ENCODE data around the gene HGFAC. TPM values are rescaled to one million over a fixed set of nuclear protein-coding genes. Genes with fewer than 3 reads are reported as not detected.

Gene HGFAC
- total and polyA plus RNA-seq, 2 of the 13 experiments (the other 11 are each of a cell fraction or from before 2014, with no cell fraction given) = 8.5 to 63.6 TPM

DNA sequence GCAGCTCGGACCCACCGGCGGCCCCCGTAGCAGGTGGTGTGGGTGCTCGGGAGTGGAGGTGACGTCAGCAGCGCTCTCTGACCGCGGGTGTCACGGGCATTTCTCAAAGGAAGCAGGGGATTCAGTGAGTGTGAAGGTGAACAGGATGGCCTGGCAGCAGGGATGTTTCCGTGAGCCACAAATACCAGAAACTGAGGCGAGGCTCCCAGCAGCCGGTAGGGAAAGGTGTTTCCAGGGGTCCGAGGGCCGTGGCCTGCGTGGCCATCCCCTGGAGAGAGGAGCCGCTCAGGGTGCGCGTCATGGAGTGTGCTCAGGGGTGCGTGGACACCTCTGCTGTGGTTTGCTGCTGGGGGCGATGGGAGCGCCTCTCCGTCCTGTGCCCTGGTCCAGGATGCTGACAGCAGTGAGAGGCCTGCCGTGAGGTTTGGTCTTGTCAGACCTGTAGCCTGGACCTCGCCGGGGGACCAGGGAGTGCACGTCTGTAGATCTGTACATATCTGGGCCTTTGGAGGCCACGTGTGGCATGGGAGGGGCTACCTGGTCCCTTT is 10.2 kb upstream of the HGFAC start:
- Histone ChIP-seq H3K36me3 (replicated peaks in 1 of 2; ENCODE audit: control insufficient read depth in 1 of 2, insufficient read depth in 2 of 2, low read length in 2 of 2) (peaks cover 3 to 20% of the 10 kb centered on the region in 2 experiments), H3K27ac (ENCODE audit: extremely low read length, insufficient read depth, low read length) (no peak overlapping the region), H2AFZ (ENCODE audit: low read length) (no peak overlapping the region), H3K79me2 (ENCODE audit: insufficient read depth, low read length) (no peaks in the 10 kb centered on the region), H3K9me3 (ENCODE audit: low read length) (no peaks in the 10 kb centered on the region), H3K27me3 (ENCODE audit: control insufficient read depth in 1 of 2, insufficient read depth in 2 of 2, low read length in 2 of 2) (no peaks in the 10 kb centered on the region), H3K4me2 (ENCODE audit: low read depth, low read length) (no peak overlapping the region), H4K20me1 (ENCODE audit: insufficient read depth, low read length) (no peaks in the 10 kb centered on the region), H3K4me3 (replicated peaks in 1 of 3; ENCODE audit: insufficient read depth in 1 of 3, low read depth in 2 of 3, low read length in 3 of 3) (no peak overlapping the region), H3K4me1 (ENCODE audit: insufficient read depth, low read length) (peaks cover 1% of the 10 kb centered on the region; the same call in 1 of the 2 replicates), H3K9ac (ENCODE audit: insufficient read depth, low read depth, low read length) (no peak overlapping the region)
- no peak for TF ChIP-seq DNMT1 (CRISPR knock-in tag; IDR thresholded peaks at IDR 0.05)
- no peak for TF ChIP-seq ATM (IDR thresholded peaks at IDR 0.05; ENCODE audit: borderline replicate concordance)
- TF ChIP-seq ZNF614 (CRISPR knock-in tag; IDR thresholded peaks at IDR 0.05; ENCODE audit: borderline replicate concordance) = no peak
- TF ChIP-seq SP1 (IDR thresholded peaks at IDR 0.05) = no peak
- TF ChIP-seq SP1 (CRISPR knock-in tag; IDR thresholded peaks at IDR 0.05) = no peak
- TF ChIP-seq, protein P1, sequence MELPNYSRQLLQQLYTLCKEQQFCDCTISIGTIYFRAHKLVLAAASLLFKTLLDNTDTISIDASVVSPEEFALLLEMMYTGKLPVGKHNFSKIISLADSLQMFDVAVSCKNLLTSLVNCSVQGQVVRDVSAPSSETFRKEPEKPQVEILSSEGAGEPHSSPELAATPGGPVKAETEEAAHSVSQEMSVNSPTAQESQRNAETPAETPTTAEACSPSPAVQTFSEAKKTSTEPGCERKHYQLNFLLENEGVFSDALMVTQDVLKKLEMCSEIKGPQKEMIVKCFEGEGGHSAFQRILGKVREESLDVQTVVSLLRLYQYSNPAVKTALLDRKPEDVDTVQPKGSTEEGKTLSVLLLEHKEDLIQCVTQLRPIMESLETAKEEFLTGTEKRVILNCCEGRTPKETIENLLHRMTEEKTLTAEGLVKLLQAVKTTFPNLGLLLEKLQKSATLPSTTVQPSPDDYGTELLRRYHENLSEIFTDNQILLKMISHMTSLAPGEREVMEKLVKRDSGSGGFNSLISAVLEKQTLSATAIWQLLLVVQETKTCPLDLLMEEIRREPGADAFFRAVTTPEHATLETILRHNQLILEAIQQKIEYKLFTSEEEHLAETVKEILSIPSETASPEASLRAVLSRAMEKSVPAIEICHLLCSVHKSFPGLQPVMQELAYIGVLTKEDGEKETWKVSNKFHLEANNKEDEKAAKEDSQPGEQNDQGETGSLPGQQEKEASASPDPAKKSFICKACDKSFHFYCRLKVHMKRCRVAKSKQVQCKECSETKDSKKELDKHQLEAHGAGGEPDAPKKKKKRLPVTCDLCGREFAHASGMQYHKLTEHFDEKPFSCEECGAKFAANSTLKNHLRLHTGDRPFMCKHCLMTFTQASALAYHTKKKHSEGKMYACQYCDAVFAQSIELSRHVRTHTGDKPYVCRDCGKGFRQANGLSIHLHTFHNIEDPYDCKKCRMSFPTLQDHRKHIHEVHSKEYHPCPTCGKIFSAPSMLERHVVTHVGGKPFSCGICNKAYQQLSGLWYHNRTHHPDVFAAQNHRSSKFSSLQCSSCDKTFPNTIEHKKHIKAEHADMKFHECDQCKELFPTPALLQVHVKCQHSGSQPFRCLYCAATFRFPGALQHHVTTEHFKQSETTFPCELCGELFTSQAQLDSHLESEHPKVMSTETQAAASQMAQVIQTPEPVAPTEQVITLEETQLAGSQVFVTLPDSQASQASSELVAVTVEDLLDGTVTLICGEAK (IDR thresholded peaks at IDR 0.05) = no peak
- TF ChIP-seq, protein P1 (CRISPR knock-in tag; IDR thresholded peaks at IDR 0.05) = no peak
- no peak for TF ChIP-seq DMAP1 (CRISPR knock-in tag; IDR thresholded peaks at IDR 0.05)
- TF ChIP-seq, protein P2, sequence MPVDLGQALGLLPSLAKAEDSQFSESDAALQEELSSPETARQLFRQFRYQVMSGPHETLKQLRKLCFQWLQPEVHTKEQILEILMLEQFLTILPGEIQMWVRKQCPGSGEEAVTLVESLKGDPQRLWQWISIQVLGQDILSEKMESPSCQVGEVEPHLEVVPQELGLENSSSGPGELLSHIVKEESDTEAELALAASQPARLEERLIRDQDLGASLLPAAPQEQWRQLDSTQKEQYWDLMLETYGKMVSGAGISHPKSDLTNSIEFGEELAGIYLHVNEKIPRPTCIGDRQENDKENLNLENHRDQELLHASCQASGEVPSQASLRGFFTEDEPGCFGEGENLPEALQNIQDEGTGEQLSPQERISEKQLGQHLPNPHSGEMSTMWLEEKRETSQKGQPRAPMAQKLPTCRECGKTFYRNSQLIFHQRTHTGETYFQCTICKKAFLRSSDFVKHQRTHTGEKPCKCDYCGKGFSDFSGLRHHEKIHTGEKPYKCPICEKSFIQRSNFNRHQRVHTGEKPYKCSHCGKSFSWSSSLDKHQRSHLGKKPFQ (CRISPR knock-in tag; IDR thresholded peaks at IDR 0.05; ENCODE audit: insufficient replicate concordance) = no peak
- no peak for TF ChIP-seq SNAPC2 (CRISPR knock-in tag; IDR thresholded peaks at IDR 0.05)
- WGBS (ENCODE audit: low lambda C conversion rate) = 96% methylated on average over 23 of the region's 28 CpGs
- intact Hi-C loops (cut with micrococcal nuclease; ENCODE audit: unreplicated experiment) = no loop called here
- in situ Hi-C loops (cut with HindIII; ENCODE audit: extremely low pct_ligation_motif_present, low pct_unique_long_range_greater_than_20kb) = no loop called here
- ATAC-seq (no peak), FAIRE-seq (no peak), DNase-seq (ENCODE audit: low spot score) (no peak)
- CTCF ChIA-PET (ENCODE audit: low intra/inter-chr PET ratio, low total read pairs) = no interaction called here
- POLR2A ChIA-PET = no interaction called here
- BruUV-seq (replicated peaks) = TSS peak; percentile 45

All from HepG2 (cell line).